HEK293 (cell line): ENCODE measurements around the gene AKR1B15.

ENCODE experiments used
- CTCF ChIA-PET: fragments of 350-600 bp; formaldehyde crosslinking; extraction: SDS; loops from one replicate; lab custom pipeline; 2021; ENCODE audit warnings: antibody characterized with exemption; lab: Yijun Ruan, JAX
- POLR2A ChIA-PET: fragments of 300-600 bp; formaldehyde crosslinking; extraction: SDS; loops from one replicate; lab custom pipeline; 2020; ENCODE audit warnings: antibody characterized with exemption, inconsistent platforms; lab: Yijun Ruan, JAX
- H3K27ac ChIP-seq: fragments of 200-500 bp; sonication (Bioruptor generic); 2 replicates; pipeline ENCODE4 v1.5.1; 2014; ENCODE audit warnings: low read depth, low read length, control low read depth, inconsistent platforms; ENCODE audit errors: extremely low read depth
- H3K36me3 ChIP-seq, 2 experiments: fragments of 200-500 bp in 1 of 2; sonication (Bioruptor generic) in 1 of 2; 1 replicate in 1 of 2; 2 replicates in 1 of 2; pipeline ENCODE4 v1.5.1; 2014 to 2017; ENCODE audit warnings: inconsistent platforms in 2 of 2, low read length in 2 of 2; ENCODE audit not compliant: control insufficient read depth in 2 of 2, insufficient read depth in 1 of 2
- H3K4me1 ChIP-seq: fragments of 200-500 bp; sonication (Bioruptor generic); 2 replicates; pipeline ENCODE4 v1.5.1; 2014; ENCODE audit warnings: mild to moderate bottlenecking, low read length, inconsistent platforms; ENCODE audit not compliant: control insufficient read depth, insufficient read depth
- H3K4me3 ChIP-seq: 2 replicates; pipeline ENCODE4 v1.5.1; 2011; ENCODE audit warnings: low read depth, mild to moderate bottlenecking, control low read depth, low read length, moderate library complexity
- H3K9me3 ChIP-seq: fragments of 200-500 bp; sonication (Bioruptor generic); 2 replicates; pipeline ENCODE4 v1.5.1; 2014; ENCODE audit warnings: low read depth, low read length, inconsistent platforms; ENCODE audit not compliant: control insufficient read depth, insufficient read depth
- GLI4 ChIP-seq: fragments of 450-650 bp; formaldehyde crosslinking; IDR thresholded peaks from 2 replicates; pipeline ENCODE4 v1.5.1; 2016; ENCODE audit warnings: missing biosample characterization, missing genetic modification characterization
- MEIS1 ChIP-seq: sonication (generic); formaldehyde crosslinking; IDR thresholded peaks from 2 replicates; pipeline ENCODE4 v1.8.1; 2022; ENCODE audit warnings: missing genetic modification reagents, mild to moderate bottlenecking, borderline replicate concordance
- ZNF248 ChIP-seq: fragments of 450-650 bp; formaldehyde crosslinking; IDR thresholded peaks from 2 replicates; pipeline ENCODE4 v1.5.1; 2017; ENCODE audit warnings: missing biosample characterization, missing genetic modification characterization
- ZNF433 ChIP-seq: fragments of 450-650 bp; formaldehyde crosslinking; IDR thresholded peaks from 2 replicates; pipeline ENCODE4 v1.5.1; 2016; ENCODE audit warnings: missing biosample characterization, missing genetic modification characterization, low read depth
- ZNF791 ChIP-seq: fragments of 450-650 bp; formaldehyde crosslinking; IDR thresholded peaks from 2 replicates; pipeline ENCODE4 v1.5.1; 2016; ENCODE audit warnings: missing biosample characterization, missing genetic modification characterization
- ZNF830 ChIP-seq: fragments of 450-650 bp; IDR thresholded peaks from 2 replicates; pipeline ENCODE4 v1.5.0; 2018; ENCODE audit warnings: missing biosample characterization, missing genetic modification characterization, low read depth, mild to moderate bottlenecking, moderate library complexity
- ZNF837 ChIP-seq: fragments of 450-650 bp; formaldehyde crosslinking; IDR thresholded peaks from 2 replicates; pipeline ENCODE4 v1.5.1; 2016; ENCODE audit warnings: missing biosample characterization, missing genetic modification characterization
- ZSCAN23 ChIP-seq: fragments of 450-650 bp; formaldehyde crosslinking; IDR thresholded peaks from 2 replicates; pipeline ENCODE4 v1.5.1; 2016; ENCODE audit warnings: missing biosample characterization, missing genetic modification characterization
- TF ChIP-seq, protein P1 (sequence below): fragments of 450-650 bp; formaldehyde crosslinking; IDR thresholded peaks from 2 replicates; pipeline ENCODE4 v1.5.1; 2017; ENCODE audit warnings: missing biosample characterization, missing genetic modification characterization
- TF ChIP-seq, protein P2 (sequence below): fragments of 450-650 bp; IDR thresholded peaks from 2 replicates; pipeline ENCODE4 v1.5.1; 2018; ENCODE audit warnings: missing biosample characterization, mild to moderate bottlenecking, missing genetic modification characterization
- TF ChIP-seq, protein P3 (sequence below): fragments of 450-650 bp; formaldehyde crosslinking; IDR thresholded peaks from 2 replicates; pipeline ENCODE4 v1.5.1; 2016; ENCODE audit warnings: missing biosample characterization, missing genetic modification characterization, borderline replicate concordance
- TF ChIP-seq, protein P4 (sequence below): fragments of 450-650 bp; formaldehyde crosslinking; IDR thresholded peaks from 2 replicates; pipeline ENCODE4 v1.5.1; 2016; ENCODE audit warnings: missing biosample characterization, missing genetic modification characterization

AKR1B15 gene

DNA sequence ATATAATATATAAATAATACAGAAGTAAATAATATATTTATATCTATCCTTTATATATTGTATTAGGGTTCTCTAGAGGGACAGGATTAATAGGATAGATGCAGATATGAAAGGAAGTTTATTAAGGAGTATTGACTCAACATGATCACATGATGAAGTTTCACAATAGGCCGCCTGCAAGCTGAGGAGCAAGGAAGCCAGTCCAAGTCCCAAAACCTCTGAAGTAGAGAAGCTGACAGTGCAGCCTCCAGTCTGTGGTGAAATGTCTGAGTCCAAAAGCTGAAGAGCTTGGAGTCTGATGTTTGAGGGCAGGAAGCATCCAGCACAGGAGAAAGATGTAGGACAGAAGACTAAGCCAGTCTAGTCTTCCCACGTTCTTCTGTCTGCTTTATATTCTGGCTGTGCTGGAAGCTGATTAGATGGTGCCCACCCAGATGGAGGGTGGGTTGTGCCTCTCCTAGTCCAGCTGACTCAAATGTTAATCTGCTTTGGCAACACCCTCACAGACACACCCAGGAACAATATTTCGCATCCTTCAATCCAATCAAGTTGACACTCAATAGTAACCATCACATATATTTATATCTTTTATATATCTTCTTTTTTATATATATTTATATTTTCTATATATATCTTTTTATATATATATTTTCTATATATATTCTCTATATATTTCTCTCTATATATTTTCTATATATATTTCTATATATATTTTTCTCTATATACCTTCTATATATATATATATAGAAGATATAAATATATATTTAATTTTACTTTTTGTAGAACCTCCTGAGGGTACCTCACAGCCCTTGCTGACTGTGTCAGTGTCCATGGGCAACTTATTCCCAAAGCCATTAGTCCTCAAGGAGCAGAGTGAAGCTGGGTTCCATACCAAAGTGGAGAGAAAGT is 46.2 kb upstream of the AKR1B15 start:
- POLR2A ChIA-PET = no interaction called here
- Histone ChIP-seq H3K4me3 (no peak overlapping the region), H3K9me3 (no peaks in the 10 kb centered on the region), H3K36me3 (no peaks in the 10 kb centered on the region), H3K27ac (no peak overlapping the region), H3K4me1 (no peaks in the 10 kb centered on the region)
- CTCF ChIA-PET = interaction anchor here (0.6 kb wide), 1 partner anchor 69 kb away, joined by 3 read pairs; no protein-coding TSS in a partner anchor
- TF ChIP-seq GLI4 (tag by site-specific recombination) (no peak), ZNF791 (tag by site-specific recombination) (no peak), ZNF830 (tag by site-specific recombination) (no peak), ZNF433 (tag by site-specific recombination) (no peak), ZSCAN23 (no peak), MEIS1 (CRISPR knock-in tag) (no peak), ZNF837 (tag by site-specific recombination) (no peak)
- TF ChIP-seq, protein P1, sequence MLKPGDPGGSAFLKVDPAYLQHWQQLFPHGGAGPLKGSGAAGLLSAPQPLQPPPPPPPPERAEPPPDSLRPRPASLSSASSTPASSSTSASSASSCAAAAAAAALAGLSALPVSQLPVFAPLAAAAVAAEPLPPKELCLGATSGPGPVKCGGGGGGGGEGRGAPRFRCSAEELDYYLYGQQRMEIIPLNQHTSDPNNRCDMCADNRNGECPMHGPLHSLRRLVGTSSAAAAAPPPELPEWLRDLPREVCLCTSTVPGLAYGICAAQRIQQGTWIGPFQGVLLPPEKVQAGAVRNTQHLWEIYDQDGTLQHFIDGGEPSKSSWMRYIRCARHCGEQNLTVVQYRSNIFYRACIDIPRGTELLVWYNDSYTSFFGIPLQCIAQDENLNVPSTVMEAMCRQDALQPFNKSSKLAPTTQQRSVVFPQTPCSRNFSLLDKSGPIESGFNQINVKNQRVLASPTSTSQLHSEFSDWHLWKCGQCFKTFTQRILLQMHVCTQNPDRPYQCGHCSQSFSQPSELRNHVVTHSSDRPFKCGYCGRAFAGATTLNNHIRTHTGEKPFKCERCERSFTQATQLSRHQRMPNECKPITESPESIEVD (tag by site-specific recombination) = no peak
- TF ChIP-seq, protein P2, sequence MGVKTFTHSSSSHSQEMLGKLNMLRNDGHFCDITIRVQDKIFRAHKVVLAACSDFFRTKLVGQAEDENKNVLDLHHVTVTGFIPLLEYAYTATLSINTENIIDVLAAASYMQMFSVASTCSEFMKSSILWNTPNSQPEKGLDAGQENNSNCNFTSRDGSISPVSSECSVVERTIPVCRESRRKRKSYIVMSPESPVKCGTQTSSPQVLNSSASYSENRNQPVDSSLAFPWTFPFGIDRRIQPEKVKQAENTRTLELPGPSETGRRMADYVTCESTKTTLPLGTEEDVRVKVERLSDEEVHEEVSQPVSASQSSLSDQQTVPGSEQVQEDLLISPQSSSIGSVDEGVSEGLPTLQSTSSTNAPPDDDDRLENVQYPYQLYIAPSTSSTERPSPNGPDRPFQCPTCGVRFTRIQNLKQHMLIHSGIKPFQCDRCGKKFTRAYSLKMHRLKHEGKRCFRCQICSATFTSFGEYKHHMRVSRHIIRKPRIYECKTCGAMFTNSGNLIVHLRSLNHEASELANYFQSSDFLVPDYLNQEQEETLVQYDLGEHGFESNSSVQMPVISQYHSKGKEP (tag by site-specific recombination) = no peak
- TF ChIP-seq, protein P3, sequence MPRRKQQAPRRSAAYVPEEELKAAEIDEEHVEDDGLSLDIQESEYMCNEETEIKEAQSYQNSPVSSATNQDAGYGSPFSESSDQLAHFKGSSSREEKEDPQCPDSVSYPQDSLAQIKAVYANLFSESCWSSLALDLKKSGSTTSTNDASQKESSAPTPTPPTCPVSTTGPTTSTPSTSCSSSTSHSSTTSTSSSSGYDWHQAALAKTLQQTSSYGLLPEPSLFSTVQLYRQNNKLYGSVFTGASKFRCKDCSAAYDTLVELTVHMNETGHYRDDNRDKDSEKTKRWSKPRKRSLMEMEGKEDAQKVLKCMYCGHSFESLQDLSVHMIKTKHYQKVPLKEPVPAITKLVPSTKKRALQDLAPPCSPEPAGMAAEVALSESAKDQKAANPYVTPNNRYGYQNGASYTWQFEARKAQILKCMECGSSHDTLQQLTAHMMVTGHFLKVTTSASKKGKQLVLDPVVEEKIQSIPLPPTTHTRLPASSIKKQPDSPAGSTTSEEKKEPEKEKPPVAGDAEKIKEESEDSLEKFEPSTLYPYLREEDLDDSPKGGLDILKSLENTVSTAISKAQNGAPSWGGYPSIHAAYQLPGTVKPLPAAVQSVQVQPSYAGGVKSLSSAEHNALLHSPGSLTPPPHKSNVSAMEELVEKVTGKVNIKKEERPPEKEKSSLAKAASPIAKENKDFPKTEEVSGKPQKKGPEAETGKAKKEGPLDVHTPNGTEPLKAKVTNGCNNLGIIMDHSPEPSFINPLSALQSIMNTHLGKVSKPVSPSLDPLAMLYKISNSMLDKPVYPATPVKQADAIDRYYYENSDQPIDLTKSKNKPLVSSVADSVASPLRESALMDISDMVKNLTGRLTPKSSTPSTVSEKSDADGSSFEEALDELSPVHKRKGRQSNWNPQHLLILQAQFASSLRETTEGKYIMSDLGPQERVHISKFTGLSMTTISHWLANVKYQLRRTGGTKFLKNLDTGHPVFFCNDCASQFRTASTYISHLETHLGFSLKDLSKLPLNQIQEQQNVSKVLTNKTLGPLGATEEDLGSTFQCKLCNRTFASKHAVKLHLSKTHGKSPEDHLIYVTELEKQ (tag by site-specific recombination) = no peak
- TF ChIP-seq, protein P4, sequence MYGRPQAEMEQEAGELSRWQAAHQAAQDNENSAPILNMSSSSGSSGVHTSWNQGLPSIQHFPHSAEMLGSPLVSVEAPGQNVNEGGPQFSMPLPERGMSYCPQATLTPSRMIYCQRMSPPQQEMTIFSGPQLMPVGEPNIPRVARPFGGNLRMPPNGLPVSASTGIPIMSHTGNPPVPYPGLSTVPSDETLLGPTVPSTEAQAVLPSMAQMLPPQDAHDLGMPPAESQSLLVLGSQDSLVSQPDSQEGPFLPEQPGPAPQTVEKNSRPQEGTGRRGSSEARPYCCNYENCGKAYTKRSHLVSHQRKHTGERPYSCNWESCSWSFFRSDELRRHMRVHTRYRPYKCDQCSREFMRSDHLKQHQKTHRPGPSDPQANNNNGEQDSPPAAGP (tag by site-specific recombination) = no peak

DNA sequence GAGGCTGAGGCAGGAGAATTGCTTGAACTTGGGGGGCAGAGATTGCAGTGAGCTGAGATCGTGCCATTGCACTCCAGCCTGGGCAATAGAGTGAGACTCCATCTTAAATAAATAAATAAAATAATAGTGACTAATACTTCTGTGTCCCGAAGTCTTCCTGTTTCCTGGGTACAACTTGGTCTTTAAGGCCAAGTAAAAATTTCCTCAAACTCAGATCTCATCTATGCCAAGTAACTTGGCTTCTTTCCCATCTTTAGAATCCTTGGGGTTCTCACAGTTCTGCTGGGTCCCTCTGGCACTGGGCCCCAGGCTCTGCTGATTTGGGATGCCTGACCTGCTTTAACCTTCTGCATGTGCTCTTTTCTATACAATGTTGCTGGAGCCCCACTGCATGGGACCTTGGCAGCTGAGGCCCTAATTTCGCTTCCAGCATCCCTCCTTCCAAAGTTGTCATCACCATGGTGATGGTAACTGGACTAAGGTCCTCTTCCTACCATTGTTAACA is 44.2 kb upstream of the AKR1B15 start:
- Histone ChIP-seq H3K9me3 (no peaks in the 10 kb centered on the region), H3K4me3 (no peak overlapping the region), H3K27ac (no peak overlapping the region), H3K36me3 (no peaks in the 10 kb centered on the region), H3K4me1 (no peaks in the 10 kb centered on the region)
- ChIA-PET POLR2A (no interaction called here), CTCF (interaction anchor here (0.6 kb wide), 1 partner anchor 34 kb away, joined by 3 read pairs; no protein-coding TSS in a partner anchor)
- no peak for TF ChIP-seq ZNF248
